Measurements from ENCODE around the gene DIP2A. TPM values are rescaled to one million over a fixed set of nuclear protein-coding genes. Genes with fewer than 3 reads are reported as not detected.

The DIP2A gene
- total RNA-seq, 1 experiment from 2014 or later, result 39.9 TPM

DNA sequence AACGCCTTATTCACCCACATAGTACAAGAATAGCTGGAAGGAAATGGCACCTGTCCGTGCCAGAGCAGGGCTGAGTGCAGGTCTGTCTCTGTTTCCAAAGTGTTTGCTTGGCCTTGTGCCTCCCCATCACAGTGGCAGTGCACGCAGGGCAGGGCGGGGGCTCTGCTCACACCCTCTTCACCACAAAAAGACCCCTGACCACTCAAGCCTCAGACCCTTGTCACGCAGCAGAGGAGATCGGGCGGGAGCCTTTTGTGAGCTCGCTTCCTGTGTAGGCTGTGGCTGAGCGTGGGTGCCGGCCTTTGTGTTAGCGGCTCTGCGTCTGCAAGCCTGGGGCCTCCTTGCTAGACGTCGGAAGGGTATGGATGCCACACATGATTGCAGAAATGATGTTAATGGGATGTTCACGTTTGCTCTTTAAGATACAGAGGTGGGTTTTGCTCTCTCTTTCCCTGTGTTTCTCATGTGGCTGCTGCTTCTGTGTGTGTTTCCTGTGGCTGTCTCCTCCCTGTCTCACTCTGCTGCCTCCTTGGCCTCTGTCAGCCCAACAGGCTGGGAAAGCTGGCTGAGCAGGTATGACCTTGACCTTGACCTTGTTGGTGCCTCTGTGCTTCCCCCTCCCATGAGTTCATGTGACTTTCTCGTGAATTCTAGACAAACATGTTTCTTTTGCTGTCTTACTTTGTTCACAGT, 100.7 kb downstream of the DIP2A start:
- Histone ChIP-seq H3K27me3 (ENCODE audit: insufficient read depth, low read depth) (no peaks in the 10 kb centered on the region), H3K4me2 (no peak overlapping the region), H3K36me3 (ENCODE audit: low read depth) (no peaks in the 10 kb centered on the region), H3K9me2 (ENCODE audit: insufficient read depth) (no peaks in the 10 kb centered on the region), H3K4me3 (no peak overlapping the region), H3K9me3 (ENCODE audit: insufficient read depth, low read depth) (no peaks in the 10 kb centered on the region), H3F3A (ENCODE audit: insufficient read depth, low read depth) (no peaks in the 10 kb centered on the region), H3K4me1 (replicated peaks; ENCODE audit: insufficient read depth) (no peaks in the 10 kb centered on the region), H3K79me2 (ENCODE audit: low read depth) (no peaks in the 10 kb centered on the region), H2AFZ (no peak overlapping the region), H4K20me1 (ENCODE audit: insufficient read depth) (no peaks in the 10 kb centered on the region), H3K27ac (no peak overlapping the region)
- POLR2A ChIA-PET (ENCODE audit: unreplicated experiment), result no interaction called here
- TF ChIP-seq CTCF (conservative IDR thresholded peaks at IDR 0.05) (no peak), EZH2 (IDR thresholded peaks at IDR 0.05; ENCODE audit: low read depth) (no peak)
- CTCF ChIA-PET, result no interaction called here
- intact Hi-C loops (cut with micrococcal nuclease; ENCODE audit: unreplicated experiment), result no loop called here
- BruUV-seq (replicated peaks), result no TSS peak
- DNase-seq, result no peak

- Histone ChIP-seq H3F3A (ENCODE audit: insufficient read depth, low read depth) (no peaks in the 10 kb centered on the region), H3K9me2 (ENCODE audit: insufficient read depth) (no peaks in the 10 kb centered on the region), H3K4me3 (no peak overlapping the region), H3K4me2 (no peak overlapping the region), H4K20me1 (ENCODE audit: insufficient read depth) (no peaks in the 10 kb centered on the region), H3K27me3 (ENCODE audit: insufficient read depth, low read depth) (no peaks in the 10 kb centered on the region), H3K36me3 (ENCODE audit: low read depth) (no peaks in the 10 kb centered on the region), H3K9me3 (ENCODE audit: insufficient read depth, low read depth) (no peaks in the 10 kb centered on the region), H3K79me2 (ENCODE audit: low read depth) (no peaks in the 10 kb centered on the region), H3K4me1 (replicated peaks; ENCODE audit: insufficient read depth) (no peaks in the 10 kb centered on the region), H3K27ac (no peak overlapping the region), H2AFZ (no peak overlapping the region)
- ChIA-PET POLR2A (ENCODE audit: unreplicated experiment) (no interaction called here), CTCF (no interaction called here)
- BruUV-seq (replicated peaks), result no TSS peak
- TF ChIP-seq EZH2 (IDR thresholded peaks at IDR 0.05; ENCODE audit: low read depth) (no peak), CTCF (conservative IDR thresholded peaks at IDR 0.05) (no peak)
- intact Hi-C loops (cut with micrococcal nuclease; ENCODE audit: unreplicated experiment), result no loop called here
- DNase-seq, result no peak
Observed at GRCh38 chr21:46560568-46561444, 102.1 kb downstream of the DIP2A start.

GRCh38 chr21:46561445-46562090, 102.9 kb downstream of the DIP2A start:
- no peak for DNase-seq
- ChIA-PET POLR2A (ENCODE audit: unreplicated experiment) (no interaction called here), CTCF (no interaction called here)
- Histone ChIP-seq H3K9me3 (ENCODE audit: insufficient read depth, low read depth) (no peaks in the 10 kb centered on the region), H3K36me3 (ENCODE audit: low read depth) (no peaks in the 10 kb centered on the region), H3K4me2 (no peak overlapping the region), H3K4me3 (no peak overlapping the region), H2AFZ (no peak overlapping the region), H4K20me1 (ENCODE audit: insufficient read depth) (no peaks in the 10 kb centered on the region), H3K79me2 (ENCODE audit: low read depth) (no peaks in the 10 kb centered on the region), H3K9me2 (ENCODE audit: insufficient read depth) (no peaks in the 10 kb centered on the region), H3F3A (ENCODE audit: insufficient read depth, low read depth) (no peaks in the 10 kb centered on the region), H3K27me3 (ENCODE audit: insufficient read depth, low read depth) (no peaks in the 10 kb centered on the region), H3K27ac (no peak overlapping the region), H3K4me1 (replicated peaks; ENCODE audit: insufficient read depth) (no peaks in the 10 kb centered on the region)
- no TSS peak for BruUV-seq (replicated peaks)
- no peak for TF ChIP-seq CTCF (conservative IDR thresholded peaks at IDR 0.05)
- TF ChIP-seq EZH2 (IDR thresholded peaks at IDR 0.05; ENCODE audit: low read depth), result no peak
- intact Hi-C loops (cut with micrococcal nuclease; ENCODE audit: unreplicated experiment), result no loop called here
